C1 segment of cervical spinal cord (tissue), 14 donors: ENCODE data around the gene COX6B2.
"Not testable (repeated sequence)": the region's sequence is repeated elsewhere in the genome, so short reads cannot be mapped to it uniquely, and the experiment has no call there.

ENCODE experiments used
- DNase-seq, 14 donors: peaks; one replicate each; lab custom pipeline; 2025; lab: John Stamatoyannopoulos, UW

The COX6B2 gene

DNA sequence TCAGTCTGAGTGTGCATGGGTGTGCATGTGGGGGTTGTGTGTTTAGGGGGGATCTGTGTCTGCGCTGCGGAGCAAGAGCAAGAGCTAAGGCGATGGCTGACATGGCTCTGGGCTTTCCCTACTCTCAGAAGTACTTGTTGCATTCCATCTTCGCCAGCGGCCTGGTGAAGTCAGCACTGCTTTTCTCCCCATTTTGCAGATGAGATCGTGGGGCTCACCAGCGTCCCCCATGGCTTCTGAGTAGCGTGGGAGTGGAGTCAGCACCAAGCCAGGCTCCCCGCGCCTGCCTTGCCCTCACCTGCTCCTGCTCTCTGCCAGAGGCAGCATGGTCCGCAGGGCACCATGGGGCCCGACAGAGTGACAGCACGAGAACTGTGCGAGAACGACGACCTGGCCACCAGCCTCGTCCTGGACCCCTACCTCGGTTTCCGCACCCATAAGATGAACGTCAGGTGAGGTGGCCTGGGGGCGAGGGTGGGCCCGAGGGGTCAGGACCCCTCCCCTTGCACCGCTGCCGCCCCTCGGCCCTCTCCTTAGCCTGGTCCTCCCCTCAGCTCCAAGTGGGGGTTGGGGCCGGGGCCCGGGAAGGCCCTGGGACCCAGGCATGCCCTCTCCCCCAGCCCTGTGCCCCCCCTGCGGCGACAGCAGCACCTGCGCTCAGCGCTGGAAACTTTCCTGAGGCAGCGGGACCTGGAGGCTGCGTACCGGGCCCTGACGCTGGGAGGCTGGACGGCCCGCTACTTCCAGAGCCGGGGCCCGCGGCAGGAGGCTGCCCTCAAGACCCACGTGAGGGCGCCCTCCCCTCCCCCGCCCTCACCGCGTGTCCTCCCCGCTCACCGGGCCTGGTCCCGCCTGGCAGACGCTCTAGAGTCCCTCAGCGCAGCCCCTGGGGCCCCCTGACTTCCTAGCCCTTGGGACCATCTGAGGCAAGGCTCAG is 12.7 kb downstream of the COX6B2 start:
- DNase-seq = no peak

DNA sequence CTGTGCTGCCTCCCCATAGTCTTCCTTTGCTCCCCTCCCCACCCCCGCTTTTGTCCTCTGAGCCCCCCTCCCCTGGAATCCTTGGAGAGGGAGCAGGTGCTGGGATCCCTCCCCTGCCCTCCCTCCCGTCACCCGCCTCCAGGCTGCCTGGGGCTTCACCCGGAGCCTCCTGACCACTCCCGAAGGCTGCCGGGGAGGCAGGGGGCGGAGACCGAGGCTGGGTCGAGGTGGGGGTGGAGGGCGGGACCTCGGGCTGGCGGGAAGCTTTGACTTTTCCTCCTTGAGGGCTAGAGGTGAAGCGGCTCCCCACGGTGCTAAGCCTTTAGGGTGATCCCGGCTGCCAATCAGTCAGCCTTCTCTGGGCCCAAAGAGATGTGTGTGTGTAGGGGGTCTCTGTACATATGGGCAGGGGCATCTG is 13.3 kb downstream of the COX6B2 start:
- peak in 8 of 14 donors; percentile 8 to 40 (median 26) for DNase-seq

DNA sequence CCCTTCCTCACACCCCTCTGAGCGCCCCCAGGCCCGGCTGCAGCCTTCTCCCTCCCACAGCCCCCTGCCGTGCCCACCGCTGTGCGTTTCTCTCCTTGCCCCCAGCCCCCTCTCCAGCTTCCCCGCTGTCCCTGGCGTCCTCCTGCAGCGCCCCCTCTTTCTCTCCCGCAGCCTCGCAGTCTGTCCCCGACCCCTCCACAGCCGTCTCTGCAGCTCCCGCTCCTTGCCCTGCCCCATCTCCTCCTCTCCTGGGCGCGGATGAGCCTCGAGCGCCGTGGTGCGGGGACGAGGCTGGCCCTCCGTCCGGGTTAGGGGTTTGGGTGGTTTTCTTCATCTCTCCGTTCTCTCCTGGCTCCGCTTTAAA is 13.8 kb downstream of the COX6B2 start:
- DNase-seq = no peak

DNA sequence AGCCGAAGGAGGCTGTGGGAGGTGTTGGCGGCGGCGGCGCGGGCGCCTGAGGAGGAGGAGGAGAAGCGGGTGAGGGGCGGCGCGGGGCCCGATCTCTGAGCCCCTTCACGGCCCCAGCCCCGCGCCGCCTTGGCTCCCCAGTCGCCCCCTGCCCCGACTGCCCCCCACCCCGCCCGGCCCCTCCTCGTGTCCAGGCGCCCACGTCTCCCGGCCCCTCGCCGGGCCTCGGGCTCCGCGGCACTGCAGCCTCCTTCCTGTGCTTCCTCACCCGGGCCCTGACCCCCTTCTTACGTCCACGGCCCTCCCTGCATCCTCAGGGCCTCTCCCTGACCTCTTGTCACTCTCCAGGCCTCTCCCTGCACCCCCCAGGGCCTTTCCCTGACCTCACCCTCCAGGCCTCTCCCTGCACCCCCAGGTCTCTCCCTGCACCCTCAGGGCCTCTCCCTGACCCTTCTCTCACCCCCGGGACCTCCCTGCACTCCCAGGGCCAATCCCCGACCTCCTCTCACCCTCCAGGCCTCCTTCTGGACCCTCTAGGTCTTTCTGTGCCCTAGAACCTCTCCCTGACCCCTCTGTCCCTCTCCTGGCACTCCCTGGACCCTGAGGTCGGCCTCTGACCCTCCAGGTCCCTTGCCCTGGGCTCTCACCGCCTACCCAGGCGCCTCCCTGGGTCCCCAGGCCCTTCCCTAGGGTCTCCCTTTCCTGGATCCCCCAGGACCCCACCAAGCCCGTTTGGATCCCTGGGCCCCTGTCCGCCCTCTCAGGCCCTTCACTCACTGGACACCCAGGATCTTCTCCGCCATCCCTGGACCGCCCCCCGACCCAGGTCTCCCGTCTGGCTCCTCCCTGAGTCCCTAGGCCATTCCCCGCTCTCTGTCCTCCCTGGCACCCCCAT is 14.4 kb downstream of the COX6B2 start:
- DNase-seq = peak in 2 of 14 donors; percentile 10 to 39

DNA sequence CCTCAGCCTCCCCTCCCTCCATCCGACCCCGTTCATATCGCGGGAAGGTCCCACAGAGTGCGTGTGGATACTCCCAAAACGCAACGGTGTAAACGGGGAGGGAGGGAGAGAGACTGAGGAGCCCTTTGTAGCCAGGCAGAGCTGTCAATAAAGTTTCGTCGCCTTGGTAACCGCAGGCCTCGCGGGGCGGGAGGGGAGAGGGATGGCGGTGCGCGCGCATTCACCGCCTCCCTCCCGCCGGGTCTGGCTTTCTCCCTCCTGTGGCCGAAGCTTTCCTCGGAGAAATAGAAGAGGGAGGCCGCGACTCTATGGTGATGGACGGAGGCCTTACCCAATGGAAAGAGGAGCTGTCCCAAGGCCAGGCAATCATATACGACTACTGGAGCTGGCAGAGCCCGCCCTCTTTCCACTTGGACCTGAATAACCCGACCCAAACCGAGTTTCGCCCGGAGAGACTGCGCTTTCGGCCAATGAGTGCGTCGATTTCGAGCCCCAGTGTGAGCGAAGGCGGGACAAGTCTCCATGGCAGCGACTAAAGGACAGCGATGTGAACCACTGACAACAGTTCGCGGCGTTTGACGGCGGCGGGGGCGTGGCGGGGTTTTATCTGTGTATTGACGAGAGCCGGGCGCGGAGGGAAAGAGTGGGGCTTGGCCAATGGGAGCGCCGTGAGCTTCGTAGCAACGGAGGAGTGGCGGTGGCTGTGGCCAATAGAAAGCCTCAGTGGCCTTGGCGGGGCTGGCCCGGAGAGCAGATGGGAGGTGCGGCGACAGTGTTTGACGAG is 15.2 kb downstream of the COX6B2 start, which contains the start of gene KMT5C:
KMT5C (plus strand) TSS at position 772 of the 784 bp plus-strand sequence. CDS start 2,061 bp downstream, outside the sequence.
- DNase-seq = peak; percentile 98 to 100 (median 100)

DNA sequence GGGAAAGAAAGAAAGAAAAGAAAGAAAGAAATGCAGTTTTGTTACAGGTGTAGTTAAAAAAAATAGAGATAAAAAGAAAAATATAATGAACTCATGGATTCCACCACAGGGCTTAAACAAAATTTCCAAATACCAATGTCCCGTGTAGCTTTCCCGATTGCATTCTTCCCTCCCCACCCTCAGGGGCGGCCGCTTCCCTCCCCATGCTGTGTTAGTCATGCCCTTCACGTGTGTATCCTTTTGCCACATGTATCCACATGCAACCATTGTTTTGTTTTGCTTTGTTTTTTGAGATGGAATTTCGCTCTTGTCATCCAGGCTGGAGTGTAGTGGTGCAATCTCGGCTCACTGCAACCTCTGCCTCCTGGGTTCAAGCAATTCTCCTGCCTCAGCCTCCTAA is 18.4 kb downstream of the COX6B2 start:
- DNase-seq = no peak

DNA sequence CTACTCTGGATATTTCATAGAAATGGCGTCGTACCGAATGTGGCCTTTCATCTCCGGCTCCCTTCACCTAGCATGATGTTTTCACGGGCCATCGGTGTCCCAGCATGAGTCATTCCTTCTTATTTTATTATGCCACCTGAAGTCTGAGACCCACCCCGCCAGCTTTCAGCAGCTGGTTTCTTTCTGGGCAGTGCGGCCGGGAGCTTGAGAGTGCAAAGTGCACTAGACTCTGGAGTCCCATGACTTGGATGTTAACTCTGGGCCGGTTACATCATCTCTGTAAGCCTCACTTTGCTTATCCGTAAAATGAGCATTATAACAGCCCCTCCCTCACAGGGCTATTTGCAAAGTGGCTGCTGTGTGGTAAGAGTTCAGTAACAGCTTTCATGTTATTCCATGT is 20.6 kb downstream of the COX6B2 start:
- DNase-seq = no peak

DNA sequence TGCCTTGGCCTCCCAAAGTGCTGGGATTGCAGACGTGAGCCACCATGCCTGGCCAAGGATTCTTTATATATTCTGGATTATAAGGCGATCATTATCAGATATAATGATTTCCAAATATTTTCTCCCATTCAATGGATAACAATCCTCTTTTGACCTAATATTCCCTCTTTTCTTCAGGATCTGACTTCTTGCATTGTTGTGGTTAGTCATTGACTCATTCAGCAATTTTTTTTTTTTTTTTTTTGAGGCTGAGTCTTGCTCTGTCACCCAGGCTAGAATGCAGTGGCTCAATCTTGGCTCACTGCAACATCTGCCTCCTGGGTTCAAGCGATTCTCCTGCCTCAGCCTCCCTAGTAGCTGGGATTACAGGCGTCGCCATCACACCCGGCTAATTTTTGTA is 24.7 kb downstream of the COX6B2 start:
- not testable (repeated sequence) for DNase-seq

DNA sequence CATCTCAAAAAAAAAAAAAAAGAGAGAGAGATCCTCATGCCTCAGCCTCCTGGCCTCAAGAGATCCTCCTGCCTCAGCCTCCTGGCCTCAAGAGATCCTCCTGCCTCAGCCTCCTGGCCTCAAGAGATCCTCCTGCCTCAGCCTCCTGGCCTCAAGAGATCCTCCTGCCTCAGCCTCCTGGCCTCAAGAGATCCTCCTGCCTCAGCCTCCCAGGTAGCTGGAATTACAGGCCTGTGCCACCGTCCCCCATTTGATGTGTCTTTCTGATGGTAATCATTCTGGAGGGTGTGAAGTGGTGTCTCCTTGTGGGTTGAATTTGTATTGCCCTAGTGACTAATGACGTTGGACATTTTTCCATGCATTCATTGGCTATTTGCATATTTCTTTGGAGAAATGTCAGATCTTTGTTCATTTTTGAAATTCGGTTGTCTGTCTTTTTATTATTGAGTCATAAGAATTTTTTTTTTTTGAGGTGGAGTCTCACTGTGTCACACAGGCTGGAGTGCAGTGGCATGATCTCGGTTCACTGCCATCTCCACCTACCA is 25.7 kb downstream of the COX6B2 start:
- not testable (repeated sequence) for DNase-seq

DNA sequence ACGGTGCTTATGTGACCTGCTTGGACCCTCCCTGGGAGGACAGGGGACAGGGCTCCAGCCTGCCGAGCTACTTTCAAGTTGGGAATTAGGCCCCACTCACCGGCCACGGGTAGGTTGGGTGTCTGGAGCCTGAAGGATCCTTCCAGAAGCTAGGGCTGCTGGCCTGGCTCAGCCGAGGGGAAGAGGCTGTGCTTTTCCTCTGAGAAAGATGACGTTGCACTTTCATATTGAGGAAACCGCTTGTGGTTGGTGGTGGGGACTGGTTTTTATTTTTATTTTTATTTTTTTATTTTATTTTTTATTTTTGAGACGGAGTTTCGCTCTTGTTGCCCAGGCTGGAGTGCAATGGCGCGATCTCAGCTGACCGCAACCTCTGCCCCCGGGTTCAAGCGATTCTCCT is 29.3 kb downstream of the COX6B2 start, which contains the start of gene TMEM150B:
TMEM150B (minus strand) TSS at position 170 of the 400 bp plus-strand sequence. CDS start 4,305 bp downstream, outside the sequence.
- no peak for DNase-seq

DNA sequence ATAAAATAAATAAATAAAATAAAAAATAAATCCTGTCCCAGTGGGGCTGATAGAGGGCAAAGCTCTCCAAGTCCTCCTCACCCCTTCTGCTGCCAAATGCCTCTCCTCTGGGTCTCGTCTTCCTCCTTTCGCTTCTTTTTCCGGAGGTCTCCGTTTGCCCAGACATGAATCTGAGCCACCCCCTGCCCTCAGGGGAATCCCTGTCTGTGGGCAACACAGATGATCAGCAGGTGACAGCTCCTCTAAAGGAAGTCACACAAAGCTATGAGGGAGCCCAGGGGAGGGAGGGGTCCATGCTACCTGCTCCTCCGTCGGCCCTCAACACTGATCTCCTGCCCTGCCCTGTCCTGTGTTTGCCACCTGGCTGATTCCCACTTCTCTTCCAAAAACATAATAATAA is 29.9 kb downstream of the COX6B2 start:
- DNase-seq = no peak

DNA sequence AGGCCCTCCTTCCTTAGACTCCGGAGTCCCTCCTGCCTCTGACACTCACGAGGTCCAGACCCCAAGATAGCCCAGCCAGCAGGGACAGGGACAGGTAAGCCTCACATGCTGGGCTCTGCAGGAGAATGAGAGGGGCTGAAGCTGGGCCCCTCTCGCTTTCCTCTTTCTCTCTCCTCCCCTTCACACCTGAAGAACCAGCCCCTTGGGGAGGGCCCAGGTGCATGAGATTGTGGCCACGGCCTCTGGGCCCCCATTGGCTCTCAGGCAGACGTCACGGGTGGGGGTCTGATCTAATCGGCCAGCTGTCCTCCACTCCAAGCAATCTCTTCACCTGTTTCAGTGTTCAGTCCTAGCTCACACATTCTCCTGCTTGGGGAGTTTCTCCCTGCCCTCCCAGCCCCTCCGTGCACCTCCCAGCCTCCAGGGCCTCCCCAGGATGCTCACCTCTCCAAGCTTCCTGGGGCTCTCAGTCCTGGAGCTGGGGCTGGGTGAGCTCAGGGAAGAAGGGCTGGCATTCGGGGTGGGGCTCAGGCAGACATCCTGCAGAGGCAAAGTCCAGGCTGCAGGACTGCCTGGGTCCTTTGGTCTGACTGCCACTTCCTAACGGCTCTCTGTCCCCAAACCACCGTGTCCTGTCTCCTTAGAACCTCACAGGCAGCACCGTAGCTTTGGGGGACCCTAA is 32.2 kb downstream of the COX6B2 start:
- DNase-seq = no peak

DNA sequence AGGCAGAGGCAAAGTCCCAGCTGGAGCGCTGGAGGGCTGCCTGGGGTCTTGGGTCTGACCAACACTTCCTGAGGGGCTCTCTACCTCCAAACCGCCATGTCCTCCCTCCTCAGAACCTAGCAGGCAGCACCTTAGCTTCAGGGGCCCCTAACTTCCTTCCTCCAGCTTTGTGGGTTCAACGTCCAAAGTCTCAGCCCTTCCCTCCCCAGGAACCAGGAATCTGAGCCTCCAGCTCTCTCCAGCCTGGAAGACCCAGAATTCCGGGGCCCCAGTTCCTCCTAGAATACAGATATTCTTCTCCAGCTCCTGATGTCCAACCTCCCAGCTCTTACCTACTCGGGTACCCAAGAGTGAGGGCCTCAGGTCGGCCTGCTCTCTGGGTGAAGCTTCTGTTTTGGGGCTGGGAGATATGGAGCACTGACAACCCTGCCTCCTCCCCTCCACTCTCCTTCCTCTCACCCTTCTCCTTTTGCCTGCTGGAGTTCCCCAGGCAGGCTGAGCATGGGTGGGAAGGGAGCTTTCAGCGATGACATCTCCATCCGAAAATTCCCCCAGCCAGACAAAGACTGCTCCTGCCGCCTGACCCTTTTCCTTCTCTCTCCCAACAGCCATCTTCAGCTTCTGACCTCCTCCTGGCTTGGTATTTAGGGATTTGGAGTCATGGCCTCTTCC is 32.9 kb downstream of the COX6B2 start:
- DNase-seq = no peak

DNA sequence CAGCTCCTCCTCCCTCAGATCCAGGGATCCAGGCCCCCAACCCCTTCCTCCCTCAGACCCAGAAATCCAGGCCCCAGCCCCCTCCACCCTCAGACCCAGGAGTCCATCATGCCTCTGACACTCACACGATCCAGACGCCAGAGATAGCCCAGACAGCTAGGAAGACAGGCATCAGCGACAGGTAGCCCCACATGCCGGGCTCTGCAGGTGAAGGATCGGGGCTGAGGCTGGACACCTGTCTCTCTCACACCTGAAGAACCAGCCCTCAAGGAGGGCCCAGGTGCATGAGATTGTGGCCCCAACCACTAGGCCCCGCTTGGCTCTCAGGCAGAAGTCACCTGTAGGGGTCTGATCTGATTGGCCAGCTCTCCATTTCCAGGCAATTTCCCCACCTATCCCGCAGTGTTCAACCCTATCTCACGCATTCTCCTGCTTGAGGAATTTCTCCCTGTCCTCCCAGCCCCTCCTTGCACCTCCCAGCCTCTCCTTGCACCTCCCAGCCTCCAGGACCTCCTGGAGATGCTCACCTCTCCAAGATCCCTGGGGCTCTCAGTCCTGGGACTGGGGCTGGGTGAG is 33.6 kb downstream of the COX6B2 start:
- no peak for DNase-seq

DNA sequence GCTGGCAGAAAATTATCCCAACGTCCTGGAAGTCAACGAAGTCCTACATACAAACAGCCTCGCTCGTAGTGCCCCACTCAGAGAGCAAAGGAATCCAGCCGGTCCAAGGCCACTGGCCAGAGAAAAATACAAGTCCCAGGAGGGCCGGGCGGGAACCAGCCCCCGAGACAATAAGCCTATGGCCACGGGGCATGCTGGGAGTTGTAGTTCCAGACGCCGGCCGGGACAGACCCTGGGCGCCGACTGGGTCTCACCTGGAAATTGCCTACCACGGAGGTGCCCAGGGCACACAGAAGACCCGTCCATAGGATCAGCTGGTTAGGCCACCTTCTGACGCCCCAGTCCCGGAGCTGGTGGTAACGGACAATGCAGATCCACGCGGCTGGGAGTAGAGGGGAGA is 34.7 kb downstream of the COX6B2 start:
- DNase-seq = peak in 5 of 14 donors; percentile 6 to 57 (median 12)

DNA sequence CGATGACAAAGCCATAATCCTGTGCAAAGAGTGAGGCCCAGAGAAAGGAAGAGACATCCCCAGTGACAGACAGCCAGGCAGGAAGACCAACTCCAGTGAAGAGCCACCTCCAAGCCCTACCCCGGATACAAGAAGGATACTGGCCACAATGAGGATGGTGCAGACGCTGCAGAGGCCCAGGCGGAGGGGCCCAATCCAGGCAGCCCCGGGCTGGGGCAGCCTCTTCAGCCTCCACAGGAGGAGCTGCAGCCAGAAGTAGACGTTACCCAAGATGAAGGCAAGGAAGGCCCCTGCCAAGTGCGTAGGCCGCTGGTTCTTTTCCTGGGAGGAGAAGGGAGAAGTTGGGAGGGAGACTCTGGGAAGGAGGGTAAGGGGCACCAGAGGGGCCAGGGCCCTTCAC is 37.9 kb downstream of the COX6B2 start:
- DNase-seq = no peak

DNA sequence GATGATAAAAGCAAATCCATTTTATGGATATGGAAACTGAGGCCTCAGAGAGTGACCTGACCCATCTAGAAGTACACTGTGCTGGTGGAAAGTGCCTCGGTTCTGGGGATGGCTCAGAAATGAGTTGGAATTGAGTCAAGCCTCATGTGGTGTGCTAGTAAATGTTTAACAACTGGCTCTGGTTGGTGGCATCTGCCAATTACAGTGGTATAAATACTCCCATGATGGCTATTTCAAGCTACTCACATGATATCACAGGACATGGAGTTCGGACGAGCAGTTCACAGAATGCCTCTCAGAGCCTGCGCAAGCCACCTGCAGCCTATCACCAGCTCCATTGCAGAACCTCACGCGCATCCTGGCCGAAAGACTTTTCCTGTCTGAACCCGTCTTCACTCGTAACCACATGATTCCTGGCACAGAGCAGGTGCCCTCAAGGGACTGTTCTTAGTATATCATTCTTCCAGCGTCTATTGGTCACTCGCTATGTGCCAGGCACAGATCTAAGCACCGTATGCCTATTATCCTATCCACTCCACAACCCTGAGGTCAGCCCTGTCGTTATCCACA is 38.5 kb downstream of the COX6B2 start:
- DNase-seq = no peak

DNA sequence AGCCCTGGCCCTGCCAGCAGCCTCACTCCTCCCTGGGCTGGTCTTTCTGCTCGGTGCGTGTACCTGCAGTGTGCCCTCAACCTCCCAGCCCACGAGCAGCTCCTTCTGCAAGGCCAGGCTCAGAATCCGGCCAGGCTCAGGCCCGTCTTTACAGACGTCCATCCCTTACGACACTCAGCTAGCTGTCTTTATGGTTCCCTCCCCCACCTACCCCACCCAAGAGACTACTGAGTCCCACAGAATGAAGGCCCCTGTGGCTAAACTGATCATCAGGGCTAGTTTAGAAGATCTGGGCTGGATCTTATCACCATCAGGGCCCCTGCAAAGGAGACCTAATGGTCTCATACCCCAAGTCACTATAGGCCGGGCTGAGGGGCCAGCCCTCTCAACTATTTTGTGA is 40.1 kb downstream of the COX6B2 start:
- DNase-seq = no peak
